ENCODE results near the gene ANAPC7. TPM values are rescaled to one million over a fixed set of nuclear protein-coding genes. Genes with fewer than 3 reads are reported as not detected.

Gene ANAPC7
- total and polyA plus RNA-seq, 9 donors, result 23.6 to 66.7 (median 41.7) TPM

DNA sequence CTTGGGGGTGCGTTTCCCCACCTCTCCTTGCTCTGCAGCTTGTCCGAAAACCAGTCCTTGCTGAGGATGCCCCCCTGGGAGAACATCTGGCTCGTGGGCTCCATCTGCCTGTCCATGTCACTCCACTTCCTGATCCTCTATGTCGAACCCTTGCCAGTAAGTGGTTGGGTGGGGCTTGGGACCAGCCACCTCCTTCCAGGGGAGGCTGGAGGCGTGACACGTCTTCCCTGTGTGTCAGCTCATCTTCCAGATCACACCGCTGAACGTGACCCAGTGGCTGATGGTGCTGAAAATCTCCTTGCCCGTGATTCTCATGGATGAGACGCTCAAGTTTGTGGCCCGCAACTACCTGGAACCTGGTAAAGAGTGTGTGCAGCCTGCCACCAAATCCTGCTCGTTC lies 57.5 kb downstream of the ANAPC7 start:
- H3K4me1 ChIP-seq (ENCODE audit: insufficient read depth), result no peaks in the 10 kb centered on the region
- H3K9me3 ChIP-seq, result no peaks in the 10 kb centered on the region
- H3K36me3 ChIP-seq, result no peaks in the 10 kb centered on the region
- no peak for DNase-seq
- H3K4me3 ChIP-seq, result no peak overlapping the region
- no peaks in the 10 kb centered on the region for H3K27me3 ChIP-seq
- no peak for TF ChIP-seq POLR2A (IDR thresholded peaks at IDR 0.05)
- no peak for TF ChIP-seq EP300 (IDR thresholded peaks at IDR 0.05)
- TF ChIP-seq, protein P1, sequence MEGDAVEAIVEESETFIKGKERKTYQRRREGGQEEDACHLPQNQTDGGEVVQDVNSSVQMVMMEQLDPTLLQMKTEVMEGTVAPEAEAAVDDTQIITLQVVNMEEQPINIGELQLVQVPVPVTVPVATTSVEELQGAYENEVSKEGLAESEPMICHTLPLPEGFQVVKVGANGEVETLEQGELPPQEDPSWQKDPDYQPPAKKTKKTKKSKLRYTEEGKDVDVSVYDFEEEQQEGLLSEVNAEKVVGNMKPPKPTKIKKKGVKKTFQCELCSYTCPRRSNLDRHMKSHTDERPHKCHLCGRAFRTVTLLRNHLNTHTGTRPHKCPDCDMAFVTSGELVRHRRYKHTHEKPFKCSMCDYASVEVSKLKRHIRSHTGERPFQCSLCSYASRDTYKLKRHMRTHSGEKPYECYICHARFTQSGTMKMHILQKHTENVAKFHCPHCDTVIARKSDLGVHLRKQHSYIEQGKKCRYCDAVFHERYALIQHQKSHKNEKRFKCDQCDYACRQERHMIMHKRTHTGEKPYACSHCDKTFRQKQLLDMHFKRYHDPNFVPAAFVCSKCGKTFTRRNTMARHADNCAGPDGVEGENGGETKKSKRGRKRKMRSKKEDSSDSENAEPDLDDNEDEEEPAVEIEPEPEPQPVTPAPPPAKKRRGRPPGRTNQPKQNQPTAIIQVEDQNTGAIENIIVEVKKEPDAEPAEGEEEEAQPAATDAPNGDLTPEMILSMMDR (IDR thresholded peaks at IDR 0.05), result no peak
- intact Hi-C loops (cut with DNase I), result no loop called here
- WGBS, 3 donors, result 77 to 82% (median 82%) methylated on average over 12 of the region's 12 CpGs
- H3K27ac ChIP-seq, result no peak overlapping the region

DNA sequence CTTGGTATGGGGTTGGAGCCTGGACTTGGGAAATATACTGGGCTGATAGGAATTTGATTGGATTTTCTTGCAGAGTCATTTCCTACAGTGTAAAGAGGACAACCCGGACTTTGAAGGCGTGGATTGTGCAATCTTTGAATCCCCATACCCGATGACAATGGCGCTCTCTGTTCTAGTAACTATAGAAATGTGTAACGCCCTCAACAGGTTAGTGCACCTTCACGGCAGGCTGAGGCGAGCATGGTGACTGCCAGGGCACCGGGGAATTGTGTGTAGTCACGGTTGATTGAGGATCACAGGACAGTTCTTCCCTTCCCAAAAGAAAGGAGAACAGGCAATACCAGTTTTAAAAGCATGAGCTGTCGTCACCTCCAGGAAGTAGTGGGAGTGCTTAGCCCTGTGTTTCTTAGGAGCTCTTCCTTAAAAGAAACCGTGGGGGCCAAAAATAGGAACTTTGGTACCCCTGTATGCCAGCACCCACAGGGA lies 58.3 kb downstream of the ANAPC7 start:
- intact Hi-C loops (cut with DNase I), result no loop called here
- no peaks in the 10 kb centered on the region for H3K4me1 ChIP-seq (ENCODE audit: insufficient read depth)
- no peaks in the 10 kb centered on the region for H3K9me3 ChIP-seq
- H3K27ac ChIP-seq, result no peak overlapping the region
- H3K27me3 ChIP-seq, result no peaks in the 10 kb centered on the region
- TF ChIP-seq EP300 (IDR thresholded peaks at IDR 0.05) (no peak), POLR2A (IDR thresholded peaks at IDR 0.05) (no peak)
- TF ChIP-seq, protein P1 (IDR thresholded peaks at IDR 0.05), result no peak
- H3K36me3 ChIP-seq, result no peaks in the 10 kb centered on the region
- DNase-seq, result no peak
- 85 to 88% (median 86%) methylated on average over 11 of the region's 11 CpGs for WGBS, 3 donors
- no peak overlapping the region for H3K4me3 ChIP-seq

DNA sequence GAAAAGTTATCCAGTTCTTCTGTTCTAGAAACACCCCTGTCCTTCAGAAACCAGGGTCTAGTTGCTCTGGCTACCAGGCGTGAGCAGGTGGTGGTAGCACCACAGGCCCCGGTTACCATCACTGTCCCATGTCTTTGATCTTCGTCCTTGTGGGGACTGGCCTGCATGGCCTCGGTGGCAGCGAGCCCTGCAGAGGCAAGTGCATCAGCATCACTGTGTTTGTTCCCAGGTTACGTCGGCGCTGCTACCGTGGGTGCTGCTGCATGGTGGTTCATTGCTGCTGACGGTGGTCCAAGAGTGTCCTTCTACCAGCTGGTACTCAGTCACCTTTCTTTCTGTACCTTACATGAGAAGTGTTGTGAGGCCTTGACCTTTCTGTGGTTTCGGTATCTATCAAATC lies 58.9 kb downstream of the ANAPC7 start:
- no peak for DNase-seq
- Histone ChIP-seq H3K4me3 (no peak overlapping the region), H3K27ac (no peak overlapping the region), H3K36me3 (no peaks in the 10 kb centered on the region), H3K4me1 (ENCODE audit: insufficient read depth) (no peaks in the 10 kb centered on the region), H3K9me3 (no peaks in the 10 kb centered on the region), H3K27me3 (no peaks in the 10 kb centered on the region)
- TF ChIP-seq, protein P1 (IDR thresholded peaks at IDR 0.05), result no peak
- TF ChIP-seq POLR2A (IDR thresholded peaks at IDR 0.05) (no peak), EP300 (IDR thresholded peaks at IDR 0.05) (no peak)
- 92 to 93% (median 92%) methylated on average over 11 of the region's 11 CpGs for WGBS, 3 donors
- intact Hi-C loops (cut with DNase I), result no loop called here

DNA sequence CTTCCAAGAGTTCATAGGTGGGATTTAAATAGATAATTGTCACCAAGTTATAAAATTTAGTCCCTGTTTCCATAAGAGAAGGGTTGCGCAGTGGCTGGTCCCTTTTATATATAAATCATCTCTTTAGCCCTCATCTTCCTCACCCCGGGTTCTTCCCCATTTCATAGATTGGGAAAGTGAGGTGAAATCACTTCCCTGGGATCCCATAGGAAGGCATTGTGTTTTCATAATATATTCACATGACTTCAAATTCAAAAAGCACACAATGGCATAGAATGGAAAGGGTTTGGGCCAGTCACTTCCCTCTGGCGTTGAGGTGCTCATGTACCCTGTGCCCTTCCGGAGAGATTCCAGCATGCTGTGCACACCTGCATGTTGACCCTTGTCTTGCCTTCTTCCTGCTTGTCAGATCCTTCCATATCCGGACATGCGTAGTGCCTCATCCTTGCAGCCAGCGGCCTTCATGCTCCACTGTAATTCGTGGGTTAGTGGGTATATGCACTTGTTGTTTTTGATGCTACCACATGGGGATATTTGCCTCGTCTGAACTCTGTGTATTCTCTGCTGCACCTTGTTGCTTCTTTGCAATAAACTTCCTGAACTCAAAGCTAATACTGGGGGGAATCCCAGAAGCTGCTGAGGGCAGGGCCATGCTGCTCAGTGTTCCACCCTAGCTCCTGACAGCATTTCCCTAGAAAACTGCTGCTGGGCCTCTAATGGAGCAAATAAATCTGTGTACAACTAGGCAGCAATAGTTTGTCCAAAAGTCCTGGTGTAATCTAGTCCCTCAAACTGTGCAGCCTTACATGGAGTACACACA lies 59.6 kb downstream of the ANAPC7 start:
- no peak overlapping the region for H3K27ac ChIP-seq
- H3K9me3 ChIP-seq, result no peaks in the 10 kb centered on the region
- 86 to 90% (median 90%) methylated on average over 9 of the region's 9 CpGs for WGBS, 3 donors
- DNase-seq, result no peak
- H3K36me3 ChIP-seq, result no peaks in the 10 kb centered on the region
- no peak overlapping the region for H3K4me3 ChIP-seq
- intact Hi-C loops (cut with DNase I), result no loop called here
- no peak for TF ChIP-seq EP300 (IDR thresholded peaks at IDR 0.05)
- TF ChIP-seq, protein P1 (IDR thresholded peaks at IDR 0.05), result no peak
- no peaks in the 10 kb centered on the region for H3K4me1 ChIP-seq (ENCODE audit: insufficient read depth)
- H3K27me3 ChIP-seq, result no peaks in the 10 kb centered on the region
